A549 (cell line): ENCODE measurements around the gene ZBTB16. TPM values are rescaled to one million over a fixed set of nuclear protein-coding genes. Genes with fewer than 3 reads are reported as not detected.

Source experiments
- ATAC-seq, 2 experiments: fragments of 200-7000 bp in 1 of 2; fragments of >200 bp in 1 of 2; cut with Nextera tagmentation in 1 of 2; cut with Tn5 transposase in 1 of 2; 3 replicates each; pipeline versions ENCODE4 v1.8.0 to v1.9.1; 2018 to 2020; ENCODE audit warnings: mild to moderate bottlenecking in 1 of 2, moderate library complexity in 1 of 2
- CTCF ChIA-PET: fragments of 300-600 bp; sonication (Branson Sonifier 250); formaldehyde crosslinking; extraction: SDS; loops from one replicate; lab custom pipeline; 2021; ENCODE audit warnings: antibody characterized with exemption, inconsistent platforms; lab: Yijun Ruan, JAX
- POLR2A ChIA-PET: fragments of 350-600 bp; formaldehyde crosslinking; extraction: SDS; loops from one replicate; lab custom pipeline; 2021; ENCODE audit warnings: antibody characterized with exemption, inconsistent platforms; lab: Yijun Ruan, JAX
- DNase-seq, 2 experiments: peaks; one replicate each; pipeline versions ENCODE4 v3.0.0 to v3.0.0-alpha.2; 2011 to 2016; ENCODE audit warnings: low read depth in 1 of 2, low spot score in 1 of 2
- FAIRE-seq: peaks from 2 replicates; lab custom pipeline; 2011; peaks lifted over from hg19 to GRCh38; lab: Jason Lieb, UNC
- H3K27ac ChIP-seq, 2 experiments: fragments of >200 bp; sonication (Bioruptor Twin); formaldehyde crosslinking; 3 replicates each; pipeline ENCODE4 v1.5.1; 2016 to 2017
- H3K4me1 ChIP-seq: fragments of >200 bp; sonication (Bioruptor Twin); formaldehyde crosslinking; 3 replicates; pipeline ENCODE4 v1.6.1; 2016
- H3K4me2 ChIP-seq: fragments of >200 bp; sonication (Bioruptor Twin); formaldehyde crosslinking; 3 replicates; pipeline ENCODE4 v1.6.1; 2016
- H3K4me3 ChIP-seq: fragments of >200 bp; sonication (Bioruptor Twin); formaldehyde crosslinking; 3 replicates; pipeline ENCODE4 v1.5.1; 2016
- H3K9me3 ChIP-seq: fragments of >200 bp; sonication (Bioruptor Twin); formaldehyde crosslinking; 3 replicates; pipeline ENCODE4 v1.6.1; 2016
- CBX8 ChIP-seq: fragments of 200-600 bp; sonication (generic); IDR thresholded peaks from 2 replicates; pipeline ENCODE4 v1.6.1; 2016
- HOXB13 ChIP-seq: fragments of 250-450 bp; sonication (Bioruptor Pico); IDR thresholded peaks from 2 replicates; pipeline ENCODE4 v1.5.0; 2020; ENCODE audit warnings: low read depth, mild to moderate bottlenecking, moderate library complexity
- HOXB5 ChIP-seq: fragments of 250-450 bp; sonication (Bioruptor Pico); IDR thresholded peaks from 2 replicates; pipeline ENCODE4 v1.5.0; 2020; ENCODE audit warnings: mild to moderate bottlenecking, moderate library complexity
- KDM5A ChIP-seq: fragments of 200-600 bp; sonication (generic); IDR thresholded peaks from 2 replicates; pipeline ENCODE4 v1.6.1; 2016; ENCODE audit warnings: antibody characterized with exemption, mild to moderate bottlenecking
- MYC ChIP-seq: IDR thresholded peaks from 2 replicates; pipeline ENCODE4 v1.6.1; 2012; ENCODE audit warnings: mild to moderate bottlenecking, inconsistent platforms, low read length, improper control_type of control experiment, borderline replicate concordance
- NFE2L2 ChIP-seq: fragments of 150-350 bp; conservative IDR thresholded peaks from 2 replicates; pipeline ENCODE4 v1.6.1; 2014; ENCODE audit warnings: low read length
- NR3C1 ChIP-seq: fragments of >200 bp; sonication (Bioruptor Twin); formaldehyde crosslinking; IDR thresholded peaks from 3 replicates; pipeline ENCODE4 v1.6.1; 2017
- RCOR1 ChIP-seq: fragments of 150-350 bp; IDR thresholded peaks from 2 replicates; pipeline ENCODE4 v1.6.1; 2014; ENCODE audit warnings: antibody characterized with exemption, low read length, low read depth
- RNF2 ChIP-seq: fragments of 200-600 bp; sonication (generic); IDR thresholded peaks from 2 replicates; pipeline ENCODE4 v1.6.1; 2016; ENCODE audit warnings: low read depth, mild to moderate bottlenecking, antibody characterized with exemption, moderate library complexity, borderline replicate concordance
- WGBS: methylation state at CpG from one replicate; pipeline ENCODE4 v1.1.6; 2017; ENCODE audit errors: missing lambda C conversion rate; 5-methylcytosine and 5-hydroxymethylcytosine counted together
- polyA plus RNA-seq, 4 experiments: library from polyadenylated mRNA; depleted of rRNA in 3 of 4; stranded (reverse); fragments of >200 nt; fragmentation: RNase III in 1 of 4; extraction: RNeasy Plus Mini Kit Qiagen cat#74134 plus additional on column Dnase treatment in 1 of 4; gene quantifications; 2 replicates in 3 of 4; 3 replicates in 1 of 4; pipeline ENCODE4 v1.2.3, GENCODE V29; 2011 to 2017
- TF ChIP-seq, protein P1 (sequence below): fragments of >200 bp; sonication (Bioruptor Twin); formaldehyde crosslinking; IDR thresholded peaks from 2 replicates; pipeline ENCODE4 v1.6.1; 2016
- TF ChIP-seq, protein P2 (sequence below): fragments of 250-450 bp; sonication (Bioruptor Pico); IDR thresholded peaks from 2 replicates; pipeline ENCODE4 v1.5.0; 2020; ENCODE audit warnings: low read depth, mild to moderate bottlenecking, moderate library complexity
- TF ChIP-seq, protein P3 (sequence below): fragments of 200-600 bp; sonication (generic); IDR thresholded peaks from 2 replicates; pipeline ENCODE4 v1.6.1; 2016; ENCODE audit warnings: antibody characterized with exemption, mild to moderate bottlenecking, moderate library complexity
- TF ChIP-seq, protein P4 (sequence below): fragments of >200 bp; sonication (Bioruptor Twin); formaldehyde crosslinking; IDR thresholded peaks from 3 replicates; pipeline ENCODE4 v1.6.1; 2016
- TF ChIP-seq, protein P5 (sequence below): fragments of 250-450 bp; sonication (Bioruptor Pico); IDR thresholded peaks from 2 replicates; pipeline ENCODE4 v1.5.0; 2021; ENCODE audit warnings: mild to moderate bottlenecking, moderate library complexity, borderline replicate concordance
- TF ChIP-seq, protein P6 (sequence below): IDR thresholded peaks from 2 replicates; pipeline ENCODE4 v1.6.1; 2012; ENCODE audit warnings: low read depth, borderline replicate concordance

The ZBTB16 gene
- polyA plus RNA-seq, 2 of the 4 experiments (the other 2 are of a cell fraction): not detected

DNA sequence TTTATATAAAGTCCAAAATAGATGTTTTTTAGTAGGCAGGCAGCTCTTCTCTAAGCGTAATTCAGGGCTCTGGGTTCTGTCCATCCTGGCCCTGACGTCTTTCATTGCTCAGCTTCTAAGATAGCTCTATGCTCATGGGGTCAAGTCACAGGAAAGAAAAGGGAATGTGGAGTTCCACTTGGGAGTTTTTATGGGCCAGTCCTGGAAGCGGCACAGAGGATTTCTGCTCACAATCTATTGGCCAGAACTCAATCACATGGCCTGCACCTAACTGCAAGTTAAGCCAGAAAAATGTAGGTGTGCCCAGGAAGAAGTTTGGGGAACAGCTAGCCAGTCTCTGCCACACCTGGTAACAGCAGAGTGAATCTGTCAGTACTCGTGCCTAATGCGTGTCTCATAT lies 7.4 kb upstream of the ZBTB16 start:
- POLR2A ChIA-PET: no interaction called here
- FAIRE-seq (no peak), DNase-seq (no peak), ATAC-seq (no peak)
- WGBS: 44% methylated on average over 5 of the region's 5 CpGs
- no peaks in the 10 kb centered on the region for H3K9me3 ChIP-seq
- CTCF ChIA-PET: interaction anchor here (1.0 to 2.3 kb wide), 2 partner anchors 140 to 210 kb away, joined by 3 to 15 read pairs; no protein-coding TSS in a partner anchor
- no peak overlapping the region for H3K4me3 ChIP-seq
- TF ChIP-seq, protein P1, sequence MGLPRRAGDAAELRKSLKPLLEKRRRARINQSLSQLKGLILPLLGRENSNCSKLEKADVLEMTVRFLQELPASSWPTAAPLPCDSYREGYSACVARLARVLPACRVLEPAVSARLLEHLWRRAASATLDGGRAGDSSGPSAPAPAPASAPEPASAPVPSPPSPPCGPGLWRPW: no peak
- TF ChIP-seq RCOR1: no peak
- H3K4me2 ChIP-seq: no peak overlapping the region
- H3K4me1 ChIP-seq: no peaks in the 10 kb centered on the region
- H3K27ac ChIP-seq: no peak overlapping the region

DNA sequence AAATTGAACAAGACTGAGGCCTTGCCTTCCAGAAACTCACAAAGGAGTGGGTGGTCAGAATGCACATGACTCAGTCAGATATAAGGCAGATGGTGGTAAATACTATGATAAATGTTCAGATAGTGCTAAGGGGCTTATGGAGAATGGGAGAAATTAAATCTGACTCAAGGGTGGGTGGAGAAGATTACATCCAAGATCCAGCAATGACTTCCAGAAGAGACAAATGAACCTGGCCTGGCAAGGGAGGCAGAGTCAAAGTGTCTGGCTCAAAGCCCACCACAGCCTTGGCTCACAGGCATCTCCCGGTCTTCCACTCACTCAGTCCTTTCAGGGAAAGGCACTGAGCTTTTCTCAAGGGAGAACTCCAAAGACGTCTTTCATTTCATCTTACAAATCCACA lies 6.1 kb upstream of the ZBTB16 start:
- WGBS: 38% methylated on average over 2 of the region's 2 CpGs
- Histone ChIP-seq H3K9me3 (no peaks in the 10 kb centered on the region), H3K4me1 (no peaks in the 10 kb centered on the region), H3K4me3 (no peak overlapping the region), H3K4me2 (no peak overlapping the region)
- FAIRE-seq: no peak
- no peak for ATAC-seq
- no peak for DNase-seq
- ChIA-PET POLR2A (no interaction called here), CTCF (interaction anchor here (0.9 kb wide), 1 partner anchor 18 kb away, joined by 3 read pairs; no protein-coding TSS in a partner anchor)
- TF ChIP-seq, protein P2, sequence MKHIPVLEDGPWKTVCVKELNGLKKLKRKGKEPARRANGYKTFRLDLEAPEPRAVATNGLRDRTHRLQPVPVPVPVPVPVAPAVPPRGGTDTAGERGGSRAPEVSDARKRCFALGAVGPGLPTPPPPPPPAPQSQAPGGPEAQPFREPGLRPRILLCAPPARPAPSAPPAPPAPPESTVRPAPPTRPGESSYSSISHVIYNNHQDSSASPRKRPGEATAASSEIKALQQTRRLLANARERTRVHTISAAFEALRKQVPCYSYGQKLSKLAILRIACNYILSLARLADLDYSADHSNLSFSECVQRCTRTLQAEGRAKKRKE (CRISPR knock-in tag): no peak
- TF ChIP-seq, protein P3, sequence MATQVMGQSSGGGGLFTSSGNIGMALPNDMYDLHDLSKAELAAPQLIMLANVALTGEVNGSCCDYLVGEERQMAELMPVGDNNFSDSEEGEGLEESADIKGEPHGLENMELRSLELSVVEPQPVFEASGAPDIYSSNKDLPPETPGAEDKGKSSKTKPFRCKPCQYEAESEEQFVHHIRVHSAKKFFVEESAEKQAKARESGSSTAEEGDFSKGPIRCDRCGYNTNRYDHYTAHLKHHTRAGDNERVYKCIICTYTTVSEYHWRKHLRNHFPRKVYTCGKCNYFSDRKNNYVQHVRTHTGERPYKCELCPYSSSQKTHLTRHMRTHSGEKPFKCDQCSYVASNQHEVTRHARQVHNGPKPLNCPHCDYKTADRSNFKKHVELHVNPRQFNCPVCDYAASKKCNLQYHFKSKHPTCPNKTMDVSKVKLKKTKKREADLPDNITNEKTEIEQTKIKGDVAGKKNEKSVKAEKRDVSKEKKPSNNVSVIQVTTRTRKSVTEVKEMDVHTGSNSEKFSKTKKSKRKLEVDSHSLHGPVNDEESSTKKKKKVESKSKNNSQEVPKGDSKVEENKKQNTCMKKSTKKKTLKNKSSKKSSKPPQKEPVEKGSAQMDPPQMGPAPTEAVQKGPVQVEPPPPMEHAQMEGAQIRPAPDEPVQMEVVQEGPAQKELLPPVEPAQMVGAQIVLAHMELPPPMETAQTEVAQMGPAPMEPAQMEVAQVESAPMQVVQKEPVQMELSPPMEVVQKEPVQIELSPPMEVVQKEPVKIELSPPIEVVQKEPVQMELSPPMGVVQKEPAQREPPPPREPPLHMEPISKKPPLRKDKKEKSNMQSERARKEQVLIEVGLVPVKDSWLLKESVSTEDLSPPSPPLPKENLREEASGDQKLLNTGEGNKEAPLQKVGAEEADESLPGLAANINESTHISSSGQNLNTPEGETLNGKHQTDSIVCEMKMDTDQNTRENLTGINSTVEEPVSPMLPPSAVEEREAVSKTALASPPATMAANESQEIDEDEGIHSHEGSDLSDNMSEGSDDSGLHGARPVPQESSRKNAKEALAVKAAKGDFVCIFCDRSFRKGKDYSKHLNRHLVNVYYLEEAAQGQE: no peak
- TF ChIP-seq CBX8: no peak
- TF ChIP-seq, protein P4, sequence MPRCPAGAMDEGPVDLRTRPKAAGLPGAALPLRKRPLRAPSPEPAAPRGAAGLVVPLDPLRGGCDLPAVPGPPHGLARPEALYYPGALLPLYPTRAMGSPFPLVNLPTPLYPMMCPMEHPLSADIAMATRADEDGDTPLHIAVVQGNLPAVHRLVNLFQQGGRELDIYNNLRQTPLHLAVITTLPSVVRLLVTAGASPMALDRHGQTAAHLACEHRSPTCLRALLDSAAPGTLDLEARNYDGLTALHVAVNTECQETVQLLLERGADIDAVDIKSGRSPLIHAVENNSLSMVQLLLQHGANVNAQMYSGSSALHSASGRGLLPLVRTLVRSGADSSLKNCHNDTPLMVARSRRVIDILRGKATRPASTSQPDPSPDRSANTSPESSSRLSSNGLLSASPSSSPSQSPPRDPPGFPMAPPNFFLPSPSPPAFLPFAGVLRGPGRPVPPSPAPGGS: no peak
- no peak for TF ChIP-seq RNF2
- TF ChIP-seq MYC: no peak
- TF ChIP-seq NR3C1: no peak
- TF ChIP-seq, protein P5, sequence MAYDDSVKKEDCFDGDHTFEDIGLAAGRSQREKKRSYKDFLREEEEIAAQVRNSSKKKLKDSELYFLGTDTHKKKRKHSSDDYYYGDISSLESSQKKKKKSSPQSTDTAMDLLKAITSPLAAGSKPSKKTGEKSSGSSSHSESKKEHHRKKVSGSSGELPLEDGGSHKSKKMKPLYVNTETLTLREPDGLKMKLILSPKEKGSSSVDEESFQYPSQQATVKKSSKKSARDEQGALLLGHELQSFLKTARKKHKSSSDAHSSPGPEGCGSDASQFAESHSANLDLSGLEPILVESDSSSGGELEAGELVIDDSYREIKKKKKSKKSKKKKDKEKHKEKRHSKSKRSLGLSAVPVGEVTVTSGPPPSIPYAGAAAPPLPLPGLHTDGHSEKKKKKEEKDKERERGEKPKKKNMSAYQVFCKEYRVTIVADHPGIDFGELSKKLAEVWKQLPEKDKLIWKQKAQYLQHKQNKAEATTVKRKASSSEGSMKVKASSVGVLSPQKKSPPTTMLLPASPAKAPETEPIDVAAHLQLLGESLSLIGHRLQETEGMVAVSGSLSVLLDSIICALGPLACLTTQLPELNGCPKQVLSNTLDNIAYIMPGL (CRISPR knock-in tag): no peak
- TF ChIP-seq NFE2L2: no peak
- no peak for TF ChIP-seq HOXB5 (CRISPR knock-in tag)
- TF ChIP-seq RCOR1: no peak
- no peak for TF ChIP-seq HOXB13 (CRISPR knock-in tag)
- TF ChIP-seq KDM5A: no peak
- TF ChIP-seq, protein P6, sequence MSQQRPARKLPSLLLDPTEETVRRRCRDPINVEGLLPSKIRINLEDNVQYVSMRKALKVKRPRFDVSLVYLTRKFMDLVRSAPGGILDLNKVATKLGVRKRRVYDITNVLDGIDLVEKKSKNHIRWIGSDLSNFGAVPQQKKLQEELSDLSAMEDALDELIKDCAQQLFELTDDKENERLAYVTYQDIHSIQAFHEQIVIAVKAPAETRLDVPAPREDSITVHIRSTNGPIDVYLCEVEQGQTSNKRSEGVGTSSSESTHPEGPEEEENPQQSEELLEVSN: no peak
- TF ChIP-seq, all 56 proteins: peak for 0
- no peak overlapping the region for H3K27ac ChIP-seq
